PC-3 (cell line): ENCODE data around the gene FOXJ3. TPM values are rescaled to one million over a fixed set of nuclear protein-coding genes. Genes with fewer than 3 reads are reported as not detected.

Experiments
- ATAC-seq: fragments of 200-7000 bp; cut with Tn5 transposase; 2 replicates; pipeline ENCODE4 v1.9.1; 2020; ENCODE audit warnings: mild to moderate bottlenecking, moderate library complexity
- BruUV-seq: library from RNA; stranded (reverse); fragments of 400-500 nt; replicated peaks from 2 replicates; lab custom pipeline; 2021; lab: Mats Ljungman, UMichigan
- CTCF ChIA-PET: fragments of 300-600 bp; sonication (Branson Sonifier 250); formaldehyde crosslinking; loops from one replicate; lab custom pipeline; 2022; ENCODE audit warnings: antibody characterized with exemption; lab: Charles Lee
- POLR2A ChIA-PET: fragments of 300-600 bp; sonication (Branson Sonifier 250); formaldehyde crosslinking; loops from one replicate; lab custom pipeline; 2022; ENCODE audit warnings: antibody characterized with exemption; ENCODE audit not compliant: unreplicated experiment; lab: Charles Lee
- DNase-seq: peaks from one replicate; pipeline ENCODE4 v3.0.0-alpha.2; 2015
- H2AFZ ChIP-seq: fragments of 300-600 bp; sonication (generic); 2 replicates; pipeline ENCODE4 v1.6.0; 2016; ENCODE audit warnings: antibody characterized with exemption, low read length
- H3F3A ChIP-seq: fragments of 300-600 bp; sonication (generic); one replicate; pipeline ENCODE4 v1.6.0; 2017; ENCODE audit warnings: antibody characterized with exemption, low read length, control low read depth, mild to moderate bottlenecking; ENCODE audit not compliant: unreplicated experiment
- H3K27ac ChIP-seq: fragments of 300-600 bp; sonication (generic); 2 replicates; pipeline ENCODE4 v1.5.1; 2016; ENCODE audit warnings: mild to moderate bottlenecking, low read length
- H3K27me3 ChIP-seq: fragments of 300-600 bp; sonication (generic); 2 replicates; pipeline ENCODE4 v1.6.1; 2016; ENCODE audit warnings: low read length, mixed read lengths
- H3K36me3 ChIP-seq: fragments of 300-600 bp; sonication (generic); 2 replicates; pipeline ENCODE4 v1.6.1; 2016; ENCODE audit warnings: low read depth, mixed run types, low read length, mixed read lengths
- H3K4me1 ChIP-seq: fragments of 300-600 bp; sonication (generic); 2 replicates; pipeline ENCODE4 v1.5.1; 2016; ENCODE audit warnings: low read length; ENCODE audit not compliant: insufficient read depth
- H3K4me2 ChIP-seq: fragments of 300-600 bp; sonication (generic); 2 replicates; pipeline ENCODE4 v1.6.0; 2016; ENCODE audit warnings: low read length
- H3K4me3 ChIP-seq: fragments of 300-600 bp; sonication (generic); 2 replicates; pipeline ENCODE4 v1.5.1; 2016; ENCODE audit warnings: mild to moderate bottlenecking, low read length, mixed read lengths
- H3K79me2 ChIP-seq: fragments of 300-600 bp; sonication (generic); 2 replicates; pipeline ENCODE4 v1.6.1; 2017; ENCODE audit warnings: low read length, mixed read lengths
- H3K9ac ChIP-seq: fragments of 300-600 bp; sonication (generic); 2 replicates; pipeline ENCODE4 v1.6.0; 2016; ENCODE audit warnings: mild to moderate bottlenecking, low read length
- H3K9me2 ChIP-seq: fragments of 300-600 bp; sonication (generic); replicated peaks from 2 replicates; pipeline ENCODE4 v1.6.1; 2016; ENCODE audit warnings: mixed run types, low read length, mixed read lengths
- H3K9me3 ChIP-seq: fragments of 300-600 bp; sonication (generic); 2 replicates; pipeline ENCODE4 v1.6.1; 2016; ENCODE audit warnings: low read length, mixed read lengths
- H4K20me1 ChIP-seq: fragments of 300-600 bp; sonication (generic); 2 replicates; pipeline ENCODE4 v1.6.1; 2016; ENCODE audit warnings: low read length, mixed read lengths
- EZH2 ChIP-seq: fragments of 300-600 bp; sonication (generic); IDR thresholded peaks from one replicate; pipeline ENCODE4 v1.6.1; 2017; ENCODE audit warnings: antibody characterized with exemption, mild to moderate bottlenecking, low read length; ENCODE audit not compliant: unreplicated experiment
- EZH2phosphoT487 ChIP-seq: fragments of 300-600 bp; sonication (generic); IDR thresholded peaks from 2 replicates; pipeline ENCODE4 v1.6.1; 2018; ENCODE audit warnings: mild to moderate bottlenecking, antibody characterized with exemption, low read length, borderline replicate concordance
- intact Hi-C: fragments of 100-400 bp; cut with micrococcal nuclease; formaldehyde crosslinking; loops from 2 replicates; pipeline ENCODE4 v1.9.0; 2023
- total RNA-seq: library from RNA; depleted of rRNA; stranded (reverse); fragments of >200 nt; gene quantifications from 2 replicates; pipeline ENCODE4 v1.2.3, GENCODE V29; 2014; rRNA removed
- TF ChIP-seq, protein P1 (sequence below): fragments of 300-600 bp; sonication (generic); conservative IDR thresholded peaks from 2 replicates; pipeline ENCODE4 v1.5.1; 2017; ENCODE audit warnings: antibody characterized with exemption, low read depth, mild to moderate bottlenecking, low read length

Gene FOXJ3
- total RNA-seq, 1 experiment from 2014 or later: 23.4 TPM

DNA sequence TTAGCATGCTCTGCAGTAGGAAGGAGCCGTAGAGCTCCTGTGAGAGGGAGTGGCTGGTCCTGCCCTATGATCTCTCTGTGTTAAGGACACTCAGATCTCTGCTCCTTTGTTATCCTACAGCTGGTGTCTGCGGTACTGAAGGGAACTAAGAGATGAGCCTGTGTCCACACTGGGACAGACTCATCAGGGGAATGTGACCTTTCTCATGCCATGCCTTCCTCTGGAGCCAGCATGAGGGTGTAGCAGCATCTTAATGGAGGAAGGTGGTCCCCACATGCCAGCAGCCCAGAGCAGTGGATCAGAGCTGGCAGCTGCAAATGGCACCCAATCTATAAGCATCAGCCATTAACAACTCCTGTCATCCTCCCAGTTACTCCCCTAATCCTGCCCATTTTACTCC, 206.5 kb downstream of the FOXJ3 start:
- Histone ChIP-seq H4K20me1 (no peaks in the 10 kb centered on the region), H3K27ac (no peak overlapping the region), H3K9me3 (no peaks in the 10 kb centered on the region), H3K36me3 (no peaks in the 10 kb centered on the region), H2AFZ (no peak overlapping the region), H3K4me2 (no peak overlapping the region), H3K9me2 (no peaks in the 10 kb centered on the region), H3K27me3 (no peaks in the 10 kb centered on the region), H3F3A (no peaks in the 10 kb centered on the region), H3K4me1 (peaks cover 7% of the 10 kb centered on the region; the same call in 1 of the 2 replicates), H3K9ac (no peak overlapping the region), H3K4me3 (no peak overlapping the region), H3K79me2 (no peaks in the 10 kb centered on the region)
- DNase-seq: no peak
- ChIA-PET CTCF (no interaction called here), POLR2A (no interaction called here)
- ATAC-seq: no peak
- no TSS peak for BruUV-seq
- TF ChIP-seq EZH2 (no peak), EZH2phosphoT487 (no peak)
- TF ChIP-seq, protein P1, sequence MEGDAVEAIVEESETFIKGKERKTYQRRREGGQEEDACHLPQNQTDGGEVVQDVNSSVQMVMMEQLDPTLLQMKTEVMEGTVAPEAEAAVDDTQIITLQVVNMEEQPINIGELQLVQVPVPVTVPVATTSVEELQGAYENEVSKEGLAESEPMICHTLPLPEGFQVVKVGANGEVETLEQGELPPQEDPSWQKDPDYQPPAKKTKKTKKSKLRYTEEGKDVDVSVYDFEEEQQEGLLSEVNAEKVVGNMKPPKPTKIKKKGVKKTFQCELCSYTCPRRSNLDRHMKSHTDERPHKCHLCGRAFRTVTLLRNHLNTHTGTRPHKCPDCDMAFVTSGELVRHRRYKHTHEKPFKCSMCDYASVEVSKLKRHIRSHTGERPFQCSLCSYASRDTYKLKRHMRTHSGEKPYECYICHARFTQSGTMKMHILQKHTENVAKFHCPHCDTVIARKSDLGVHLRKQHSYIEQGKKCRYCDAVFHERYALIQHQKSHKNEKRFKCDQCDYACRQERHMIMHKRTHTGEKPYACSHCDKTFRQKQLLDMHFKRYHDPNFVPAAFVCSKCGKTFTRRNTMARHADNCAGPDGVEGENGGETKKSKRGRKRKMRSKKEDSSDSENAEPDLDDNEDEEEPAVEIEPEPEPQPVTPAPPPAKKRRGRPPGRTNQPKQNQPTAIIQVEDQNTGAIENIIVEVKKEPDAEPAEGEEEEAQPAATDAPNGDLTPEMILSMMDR: no peak
- intact Hi-C loops: no loop called here

DNA sequence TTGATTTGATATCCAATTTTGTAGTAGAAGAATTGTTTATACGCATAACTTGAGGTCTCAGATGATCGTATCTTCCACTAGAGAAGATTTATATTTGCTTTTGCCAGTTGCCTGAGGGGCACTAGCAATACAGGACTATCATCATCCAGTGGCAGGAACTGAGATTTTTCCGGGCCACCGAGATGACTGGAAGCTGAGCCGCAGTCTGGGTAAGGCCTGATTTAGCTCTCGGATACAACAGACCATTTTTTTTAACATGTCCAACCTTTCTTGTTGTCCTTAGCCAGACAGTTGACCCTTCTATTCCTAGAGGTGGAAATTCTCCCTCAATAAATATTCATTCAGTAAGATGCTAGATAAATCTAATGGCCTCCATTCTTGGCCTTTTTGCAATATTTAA, 207.3 kb downstream of the FOXJ3 start:
- no peak overlapping the region for H3K4me3 ChIP-seq
- no peaks in the 10 kb centered on the region for H3K9me2 ChIP-seq
- no peak overlapping the region for H3K4me2 ChIP-seq
- H3K27me3 ChIP-seq: no peaks in the 10 kb centered on the region
- no peak overlapping the region for H3K27ac ChIP-seq
- H2AFZ ChIP-seq: no peak overlapping the region
- H3F3A ChIP-seq: no peaks in the 10 kb centered on the region
- ChIA-PET POLR2A (no interaction called here), CTCF (no interaction called here)
- no peaks in the 10 kb centered on the region for H3K79me2 ChIP-seq
- DNase-seq (no peak), ATAC-seq (no peak)
- peaks cover 7% of the 10 kb centered on the region; the same call in 1 of the 2 replicates for H3K4me1 ChIP-seq
- intact Hi-C loops: no loop called here
- H3K36me3 ChIP-seq: no peaks in the 10 kb centered on the region
- BruUV-seq: no TSS peak
- TF ChIP-seq, protein P1: no peak
- TF ChIP-seq EZH2phosphoT487: no peak
- TF ChIP-seq EZH2: no peak
- H3K9ac ChIP-seq: no peak overlapping the region
- no peaks in the 10 kb centered on the region for H3K9me3 ChIP-seq
- H4K20me1 ChIP-seq: no peaks in the 10 kb centered on the region

Other genes with a start within 250 kb of the FOXJ3 start
- gene GUCA2B, start 181.8 kb downstream of the FOXJ3 start, total RNA-seq: not detected in 2 replicates
- not detected in 2 replicates for gene GUCA2A, start 170.5 kb downstream of the FOXJ3 start, total RNA-seq
- 3.5 and 4.5 TPM in 2 replicates for gene RIMKLA, start 45.6 kb upstream of the FOXJ3 start, total RNA-seq
- gene ZMYND12, start 120.8 kb upstream of the FOXJ3 start, total RNA-seq: not detected in 2 replicates
- 45.6 and 56.1 TPM in 2 replicates for gene PPCS, start 121.3 kb upstream of the FOXJ3 start, total RNA-seq
- gene CCDC30, start 128.1 kb upstream of the FOXJ3 start, total RNA-seq: 0.46 and 0.58 TPM in 2 replicates